ENCODE measurements around the gene SRM.
"Not testable (repeated sequence)": the region's sequence is repeated elsewhere in the genome, so short reads cannot be mapped to it uniquely, and the experiment has no call there.

Gene SRM

DNA sequence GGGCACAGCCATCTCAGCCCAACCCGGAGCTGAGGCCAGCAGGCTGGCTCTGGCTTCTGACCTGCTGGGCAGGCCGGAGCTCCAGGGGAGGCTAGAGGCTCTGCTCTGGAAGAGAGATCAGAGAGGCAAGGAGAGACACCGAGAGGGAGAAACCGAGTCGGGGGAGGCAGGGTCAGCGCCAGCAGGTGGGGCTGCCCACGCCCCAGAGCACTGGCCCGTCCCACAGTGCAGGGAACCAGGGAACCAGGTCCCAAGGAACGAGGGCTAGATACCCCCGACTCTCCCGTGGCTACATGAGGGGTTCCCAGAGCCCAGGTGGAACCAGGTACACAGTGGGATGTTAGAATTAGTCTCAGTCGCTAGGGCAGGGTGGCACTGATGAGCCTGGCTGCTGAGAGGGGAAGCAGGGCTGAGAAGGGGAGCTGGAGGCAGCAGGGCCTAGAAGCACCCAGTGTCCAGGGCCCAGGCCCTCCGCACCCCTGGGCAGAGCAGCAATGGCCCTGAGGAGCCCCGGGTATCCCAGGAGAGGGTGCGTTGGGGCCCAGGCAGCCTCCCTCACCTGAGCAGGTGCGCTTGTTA is 14.9 kb downstream of the SRM start:
- DNase-seq (ENCODE audit: low spot score): no peak

DNA sequence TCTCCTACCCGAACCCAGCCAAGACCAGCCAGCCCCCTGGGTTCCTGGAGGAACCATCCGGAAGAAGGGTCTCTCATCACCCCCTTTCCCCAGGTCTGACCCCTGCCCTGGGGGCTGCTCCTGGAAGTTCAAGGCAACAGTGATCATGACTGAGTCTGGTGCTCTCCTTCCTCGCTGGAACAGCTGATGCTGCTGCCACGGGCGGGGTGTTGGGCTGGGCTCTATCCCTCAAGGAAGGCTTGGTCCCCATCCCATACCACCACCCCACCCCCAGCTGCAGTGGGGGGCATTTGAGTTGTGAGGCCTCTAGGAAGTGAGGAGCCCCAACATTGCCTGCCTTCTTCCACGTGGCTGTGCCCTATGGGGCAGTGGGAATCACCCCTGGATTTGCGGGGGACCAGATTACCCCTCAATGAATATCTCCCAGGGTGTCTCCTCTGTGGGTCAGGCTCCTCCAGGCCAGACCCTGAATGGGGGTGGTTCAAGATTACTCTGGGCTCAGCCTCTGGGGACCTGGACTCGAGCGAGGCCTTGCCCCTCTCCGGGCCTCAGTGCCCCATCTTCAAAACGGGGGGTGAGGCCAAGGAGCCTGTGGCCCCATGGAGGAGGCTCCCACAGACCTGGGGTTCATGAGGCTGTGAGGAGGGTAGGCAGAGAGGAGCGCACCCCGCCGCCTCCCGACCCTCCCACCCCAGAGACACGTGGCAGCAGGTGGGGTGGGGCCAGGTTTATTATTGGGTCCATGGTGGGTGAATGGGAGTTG is 15.6 kb downstream of the SRM start:
- DNase-seq (ENCODE audit: low spot score): no peak

DNA sequence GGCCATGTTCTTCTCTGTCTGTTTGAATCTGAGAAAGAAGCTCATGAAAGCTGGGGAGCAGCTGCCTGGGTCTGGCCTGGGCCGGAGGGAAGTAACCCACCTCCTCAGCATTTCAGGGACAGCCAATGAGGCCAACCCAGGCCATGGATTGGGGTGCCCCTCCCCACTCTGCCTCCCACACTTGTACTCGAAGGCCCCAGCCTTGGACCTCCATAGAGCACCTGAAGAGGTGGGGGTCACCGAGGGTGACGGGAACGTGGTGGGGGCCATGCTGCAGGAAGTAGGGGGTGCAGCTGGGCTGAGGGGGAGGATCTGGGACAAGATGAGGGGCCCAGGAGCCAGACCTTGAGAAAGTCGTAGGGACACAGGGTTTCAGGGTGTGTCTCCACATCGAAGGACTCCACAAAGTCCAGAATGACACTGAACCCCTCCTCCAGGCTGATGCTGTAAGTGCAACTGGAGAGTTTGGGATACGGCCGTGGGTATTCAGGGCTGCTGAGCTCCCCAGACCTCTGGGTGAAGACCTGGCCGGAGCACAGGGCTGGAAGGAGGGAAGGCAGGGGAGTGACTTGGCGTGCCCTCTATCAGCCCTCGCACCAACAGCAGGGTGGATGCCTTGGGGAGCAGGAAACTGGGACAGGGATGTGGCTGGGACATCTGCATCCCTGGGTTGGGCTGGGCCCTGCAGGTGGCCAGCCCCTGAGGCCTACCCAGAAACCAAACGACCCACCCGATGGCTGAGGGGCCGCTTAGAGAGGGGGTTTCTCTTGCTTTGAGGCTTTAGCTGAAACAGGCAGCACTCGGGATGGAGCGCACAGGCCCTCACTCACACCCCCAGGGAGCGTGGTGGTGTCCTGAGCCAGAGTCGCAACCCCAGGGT is 16.6 kb downstream of the SRM start:
- no peak for DNase-seq (ENCODE audit: low spot score)

DNA sequence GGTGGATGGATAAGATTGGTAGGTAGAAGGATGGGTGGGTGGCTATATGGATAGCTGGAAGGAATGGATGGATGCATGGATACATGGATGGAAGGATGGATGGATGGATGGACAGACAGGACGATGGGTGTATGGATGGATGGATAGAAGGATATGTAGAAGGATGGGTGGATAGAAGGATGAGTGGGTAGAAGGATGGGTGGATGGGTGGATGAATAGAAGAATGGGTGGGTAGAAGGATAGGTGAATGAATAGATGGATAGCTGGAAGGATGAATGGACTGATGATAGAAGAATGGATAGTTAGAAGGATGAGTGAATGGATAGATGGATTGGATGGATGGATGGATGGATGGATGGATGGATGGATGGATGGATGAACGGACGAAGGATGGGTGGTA is 17.8 kb downstream of the SRM start:
- no peak for DNase-seq (ENCODE audit: low spot score)

DNA sequence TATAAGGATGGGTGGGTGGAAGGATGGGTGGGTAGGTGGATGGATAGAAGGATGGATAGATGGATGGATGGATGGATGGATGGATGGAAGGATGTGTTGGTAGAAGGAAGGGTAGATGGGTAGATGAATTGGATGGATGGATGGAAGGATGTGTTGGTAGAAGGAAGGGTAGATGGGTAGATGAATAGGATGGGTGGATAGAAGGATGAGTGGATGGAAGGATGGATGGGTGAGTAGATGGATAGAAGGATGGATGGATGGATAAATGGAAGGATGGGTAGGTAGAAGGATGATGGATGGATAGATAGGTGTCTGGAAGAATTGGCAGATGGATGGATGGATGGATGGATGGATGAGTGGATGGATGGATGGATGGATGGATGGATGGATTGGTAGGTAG is 18.8 kb downstream of the SRM start:
- no peak for DNase-seq (ENCODE audit: low spot score)

DNA sequence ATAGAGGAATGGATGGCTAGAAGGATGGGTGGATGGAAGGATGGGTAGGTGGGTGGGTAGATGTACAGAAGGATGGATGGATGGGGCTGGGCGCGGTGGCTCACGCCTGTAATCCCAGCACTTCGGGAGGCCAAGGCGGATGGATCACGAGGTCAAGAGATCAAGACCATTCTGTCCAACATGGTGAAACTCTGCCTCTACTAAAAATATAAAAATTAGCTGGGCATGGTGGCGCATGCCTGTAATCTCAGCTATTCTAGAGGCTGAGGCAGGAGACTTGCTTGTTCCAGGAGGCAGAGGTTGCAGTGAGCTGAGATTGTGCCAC is 19.8 kb downstream of the SRM start:
- DNase-seq (ENCODE audit: low spot score): not testable (repeated sequence)

DNA sequence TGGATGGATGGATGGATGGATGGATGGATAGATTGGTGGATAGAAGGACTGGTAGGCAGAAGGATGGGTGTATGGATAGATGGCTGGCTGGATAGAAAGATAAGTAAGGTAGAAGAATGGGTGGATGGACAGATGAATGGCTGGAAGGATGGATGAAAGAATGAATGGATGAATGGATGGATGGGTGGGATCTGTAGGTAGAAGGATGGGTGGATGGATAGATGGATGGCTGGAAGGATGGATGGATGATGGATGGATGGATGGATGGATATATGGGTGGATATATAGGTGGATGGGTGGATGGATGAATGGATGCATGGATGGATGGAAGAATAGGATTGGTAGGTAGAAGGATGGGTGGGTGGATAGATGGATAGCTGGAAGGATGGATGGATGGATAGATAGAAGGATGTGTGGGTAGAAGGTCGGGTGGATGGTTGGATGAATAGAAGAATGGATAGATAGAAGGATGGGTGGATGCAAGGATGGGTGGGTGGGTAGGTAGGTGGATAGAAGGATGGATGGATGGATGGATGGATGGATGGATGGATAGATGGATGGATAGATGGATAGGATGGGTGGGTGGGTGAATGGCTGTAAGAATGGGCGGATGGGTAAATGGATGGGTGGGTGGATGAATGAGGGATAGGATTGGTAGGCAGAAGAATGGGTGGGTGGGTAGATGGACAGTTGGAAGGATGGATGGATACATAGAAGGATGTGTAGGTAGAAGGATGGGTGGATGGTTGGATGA is 20.3 kb downstream of the SRM start:
- DNase-seq (ENCODE audit: low spot score): no peak

DNA sequence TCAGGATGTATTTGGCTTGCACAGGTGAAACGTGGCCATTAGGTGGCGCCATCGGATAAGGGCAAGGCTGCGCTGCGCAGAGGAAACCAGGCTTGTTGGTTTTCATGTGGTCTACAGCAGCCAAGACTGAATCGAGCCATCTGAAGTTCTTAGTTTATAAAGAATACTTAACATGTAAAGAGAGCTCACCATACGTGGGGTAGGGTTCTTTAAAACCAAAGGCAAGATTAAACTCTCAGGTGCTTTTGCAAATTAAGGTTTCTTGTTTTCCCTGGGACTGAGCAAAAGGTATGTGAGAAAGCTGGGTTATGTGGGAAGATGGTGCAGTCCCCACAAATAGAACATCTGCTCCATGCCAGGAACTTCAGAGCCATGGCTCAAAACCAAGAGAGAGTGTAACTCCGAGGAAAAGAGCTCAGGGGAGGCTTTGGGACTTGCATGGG is 22.1 kb downstream of the SRM start:
- DNase-seq (ENCODE audit: low spot score): peak; percentile 79

DNA sequence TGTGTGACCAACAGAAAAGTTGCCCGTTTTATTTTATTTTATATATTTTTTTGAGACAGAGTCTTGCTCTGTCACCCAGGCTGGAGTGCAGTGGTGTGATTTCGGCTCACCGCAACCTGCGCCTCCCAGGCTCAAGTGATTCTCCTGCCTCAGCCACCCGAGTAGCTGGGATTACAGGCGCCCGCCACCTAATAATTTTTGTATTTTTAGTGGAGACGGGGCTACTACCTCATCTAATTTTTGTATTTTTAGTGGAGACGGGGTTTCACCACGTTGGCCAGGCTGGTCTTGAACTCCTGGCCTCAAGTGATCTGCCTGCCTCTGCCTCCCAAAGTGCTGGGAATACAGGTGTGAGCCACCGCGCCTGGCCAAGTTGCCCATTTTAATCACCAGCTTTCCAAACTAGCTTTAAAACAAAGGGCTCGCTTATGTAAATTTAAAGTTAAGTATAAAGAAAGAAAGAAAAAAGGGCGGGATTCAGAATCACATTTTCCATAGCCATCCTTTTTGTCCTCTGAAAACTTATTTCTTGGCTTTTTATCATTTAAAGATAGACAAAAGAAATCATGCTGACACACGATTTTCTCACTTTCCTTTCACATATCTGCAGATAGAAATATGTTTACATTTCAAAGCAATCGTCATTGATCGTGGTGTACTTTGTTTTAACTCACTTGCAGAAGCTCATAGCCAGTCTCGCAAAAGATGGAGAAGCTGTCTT is 22.6 kb downstream of the SRM start:
- not testable (repeated sequence) for DNase-seq (ENCODE audit: low spot score)

DNA sequence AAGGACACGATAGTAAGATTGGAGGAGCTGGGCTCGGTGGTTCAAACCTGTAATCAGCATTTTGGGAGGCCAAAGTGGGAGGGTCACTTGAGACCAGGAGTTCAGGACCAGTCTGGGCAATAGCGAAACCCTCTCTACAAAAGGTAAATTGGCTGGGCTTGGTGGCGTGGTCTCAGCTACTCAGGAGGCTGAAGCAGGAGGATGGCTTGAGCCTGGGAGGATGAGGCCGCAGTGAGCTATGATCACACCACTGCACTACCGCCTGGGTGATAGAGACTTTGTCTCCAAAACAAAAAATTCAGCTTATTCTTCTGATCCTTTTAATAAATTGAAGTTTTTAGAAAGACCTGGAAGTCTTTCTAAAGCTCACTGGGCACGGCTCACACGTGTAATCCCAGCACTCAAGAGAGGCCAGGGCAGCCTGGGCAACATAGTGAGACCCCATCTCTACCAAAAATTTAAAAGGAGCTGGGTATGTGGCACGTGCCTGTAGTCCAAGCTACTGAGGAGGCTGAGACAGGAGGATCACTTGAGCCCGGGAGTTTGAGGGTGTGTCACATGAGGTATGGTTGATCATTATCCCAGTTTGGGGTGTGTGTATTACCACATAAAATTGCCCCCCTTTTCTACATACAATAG is 28.1 kb downstream of the SRM start:
- DNase-seq (ENCODE audit: low spot score): no peak

DNA sequence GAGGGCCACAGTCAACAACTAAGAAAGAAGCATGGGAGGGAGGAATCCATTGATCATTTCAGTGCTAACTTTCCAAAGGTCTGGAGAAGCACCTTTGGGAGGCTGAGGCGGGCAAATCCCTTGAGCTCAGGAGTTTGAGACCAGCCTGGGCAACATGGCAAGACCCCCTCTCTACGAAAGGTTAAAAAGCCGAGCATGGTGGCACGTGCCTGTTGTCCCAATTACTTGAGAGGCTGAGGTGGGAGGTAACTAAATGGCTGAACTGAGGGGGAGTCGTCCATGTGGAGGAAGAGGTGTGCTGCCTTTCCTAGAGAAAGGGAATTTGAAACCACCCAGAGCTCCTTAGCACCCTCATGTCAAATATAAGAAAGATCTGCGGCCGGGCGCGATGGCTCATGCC is 29.0 kb downstream of the SRM start:
- no peak for DNase-seq (ENCODE audit: low spot score)

DNA sequence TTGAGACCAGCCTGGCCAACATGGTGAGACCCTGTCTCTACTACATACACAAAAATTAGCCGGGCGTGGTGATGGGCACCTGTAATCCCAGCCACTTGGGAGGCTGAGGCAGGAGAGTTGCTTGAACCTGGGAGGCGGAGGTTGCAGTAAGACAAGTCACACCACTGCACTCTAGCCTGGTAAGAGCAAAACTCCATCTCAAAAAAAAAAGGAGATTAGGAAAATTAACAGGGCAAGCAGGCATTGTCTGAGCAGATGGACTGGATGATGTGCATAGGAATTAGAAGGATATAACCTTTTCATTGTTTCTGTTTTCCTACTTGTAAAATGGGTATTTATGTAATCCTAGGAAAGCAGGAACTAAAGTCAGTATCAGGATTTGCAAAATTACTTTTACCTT is 31.8 kb downstream of the SRM start:
- no peak for DNase-seq (ENCODE audit: low spot score)

DNA sequence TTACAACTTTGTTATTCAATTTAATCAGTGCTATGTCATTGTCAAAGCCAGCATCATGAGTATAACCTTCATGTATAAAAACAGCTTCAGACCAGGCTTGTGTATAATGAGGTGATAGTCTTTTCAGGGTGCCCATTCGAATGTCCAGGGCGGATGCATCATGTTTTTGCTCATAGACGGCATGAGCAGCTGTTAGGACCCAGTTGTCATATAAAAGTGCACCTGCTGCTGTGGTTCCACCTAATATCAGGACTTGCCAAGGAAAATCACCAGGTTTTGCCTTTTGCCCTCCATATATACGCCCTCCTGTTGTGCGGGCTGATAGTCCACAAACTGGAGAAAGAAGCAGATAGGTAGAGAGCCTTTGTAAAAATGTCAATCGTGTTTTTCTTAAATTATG is 32.5 kb downstream of the SRM start:
- DNase-seq (ENCODE audit: low spot score): no peak

DNA sequence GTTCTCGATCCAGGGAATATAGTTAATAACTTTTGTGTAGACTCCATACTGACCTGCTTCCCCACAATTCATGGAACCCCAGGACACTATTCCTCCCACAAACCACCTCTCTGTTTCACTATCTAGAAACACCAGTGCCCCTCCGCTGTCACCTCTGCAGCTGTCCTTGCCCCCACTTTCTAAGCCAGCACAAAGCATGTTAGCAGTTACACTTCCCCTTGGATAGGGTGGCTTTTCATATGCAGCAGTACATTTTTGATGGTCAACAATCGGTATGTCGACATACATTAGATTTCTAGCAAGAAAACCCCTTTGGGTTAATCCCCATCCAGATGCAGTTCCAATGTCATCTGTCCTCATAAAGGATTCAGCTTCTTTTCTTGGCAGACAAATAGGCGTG is 32.9 kb downstream of the SRM start:
- DNase-seq (ENCODE audit: low spot score): no peak

DNA sequence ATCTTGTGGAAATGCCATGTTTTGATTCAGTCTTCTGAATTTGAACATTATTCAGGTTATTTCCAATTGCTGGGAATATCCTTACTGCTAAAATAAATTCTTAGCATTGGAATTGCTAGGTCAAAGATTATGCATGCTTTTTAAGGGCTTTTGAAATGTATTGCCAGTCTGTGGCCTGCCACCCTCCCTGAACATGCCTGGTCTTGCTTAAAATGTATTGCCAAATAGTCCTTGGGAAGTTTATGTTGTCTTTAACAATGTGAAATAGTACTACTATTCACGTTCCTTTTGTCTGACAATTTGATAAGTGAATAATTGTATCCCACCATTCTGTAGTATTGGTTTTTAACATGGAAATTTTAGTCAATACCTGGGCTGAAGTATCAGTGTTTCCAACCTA is 33.8 kb downstream of the SRM start:
- no peak for DNase-seq (ENCODE audit: low spot score)

DNA sequence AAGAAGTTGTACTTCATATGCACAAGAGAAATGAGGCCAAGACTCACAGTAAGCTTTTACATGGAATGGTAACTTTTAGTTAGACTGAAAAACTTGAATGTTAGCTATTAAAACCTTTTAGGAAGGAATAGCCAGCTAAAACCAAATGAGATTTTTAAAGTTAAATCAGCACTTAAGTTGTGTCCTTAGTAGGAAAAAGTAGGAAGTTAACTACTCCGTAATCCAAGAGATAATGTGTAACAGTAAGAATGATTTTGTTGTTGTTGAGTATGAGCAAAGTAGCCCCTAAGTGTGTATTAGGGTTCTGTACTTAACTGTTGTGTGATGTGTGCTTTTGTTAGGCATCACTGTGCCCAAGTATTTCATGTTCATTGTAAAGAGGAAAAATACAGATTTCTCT is 34.2 kb downstream of the SRM start:
- DNase-seq (ENCODE audit: low spot score): no peak

DNA sequence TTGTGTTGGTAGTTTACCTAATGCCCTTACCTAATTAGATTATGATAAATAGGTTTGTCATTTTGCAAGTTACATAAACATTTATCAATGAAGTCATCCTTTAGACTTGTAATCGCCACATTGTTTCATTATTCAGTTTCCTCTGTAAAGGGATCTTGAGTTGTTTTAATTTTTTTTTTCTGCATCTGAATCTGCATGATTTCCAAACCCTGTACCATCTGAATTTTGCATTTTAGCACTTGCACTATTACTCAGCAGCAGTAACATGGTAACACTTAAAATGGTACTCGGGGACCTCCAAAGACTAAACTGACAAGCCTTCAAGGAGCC is 35.0 kb downstream of the SRM start:
- DNase-seq (ENCODE audit: low spot score): no peak

DNA sequence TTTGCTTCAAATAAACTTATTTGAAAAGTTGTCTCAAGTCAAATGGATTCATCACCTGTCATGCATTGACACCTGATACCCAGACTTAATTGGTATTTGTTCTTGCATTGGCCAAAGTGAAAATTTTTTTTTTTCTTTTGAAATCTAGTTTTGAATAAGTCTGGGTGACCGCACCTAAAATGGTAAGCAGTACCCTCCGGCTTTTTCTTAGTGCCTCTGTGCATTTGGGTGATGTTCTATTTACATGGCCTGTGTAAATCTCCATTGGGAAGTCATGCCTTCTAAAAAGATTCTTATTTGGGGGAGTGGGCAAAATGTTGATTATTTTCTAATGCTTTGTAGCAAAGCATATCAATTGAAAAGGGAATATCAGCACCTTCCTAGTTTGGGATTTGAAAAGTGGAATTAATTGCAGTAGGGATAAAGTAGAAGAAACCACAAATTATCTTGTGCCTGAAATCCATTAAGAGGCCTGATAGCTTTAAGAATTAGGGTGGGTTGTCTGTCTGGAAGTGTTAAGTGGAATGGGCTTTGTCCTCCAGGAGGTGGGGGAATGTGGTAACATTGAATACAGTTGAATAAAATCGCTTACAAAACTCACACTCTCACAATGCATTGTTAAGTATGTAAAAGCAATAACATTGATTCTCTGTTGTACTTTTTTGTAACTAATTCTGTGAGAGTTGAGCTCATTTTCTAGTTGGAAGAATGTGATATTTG is 35.5 kb downstream of the SRM start:
- DNase-seq (ENCODE audit: low spot score): no peak

DNA sequence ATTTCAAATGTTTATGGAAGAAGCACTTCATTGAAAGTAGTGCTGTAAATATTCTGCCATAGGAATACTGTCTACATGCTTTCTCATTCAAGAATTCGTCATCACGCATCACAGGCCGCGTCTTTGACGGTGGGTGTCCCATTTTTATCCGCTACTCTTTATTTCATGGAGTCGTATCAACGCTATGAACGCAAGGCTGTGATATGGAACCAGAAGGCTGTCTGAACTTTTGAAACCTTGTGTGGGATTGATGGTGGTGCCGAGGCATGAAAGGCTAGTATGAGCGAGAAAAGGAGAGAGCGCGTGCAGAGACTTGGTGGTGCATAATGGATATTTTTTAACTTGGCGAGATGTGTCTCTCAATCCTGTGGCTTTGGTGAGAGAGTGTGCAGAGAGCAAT is 36.6 kb downstream of the SRM start:
- DNase-seq (ENCODE audit: low spot score): no peak

DNA sequence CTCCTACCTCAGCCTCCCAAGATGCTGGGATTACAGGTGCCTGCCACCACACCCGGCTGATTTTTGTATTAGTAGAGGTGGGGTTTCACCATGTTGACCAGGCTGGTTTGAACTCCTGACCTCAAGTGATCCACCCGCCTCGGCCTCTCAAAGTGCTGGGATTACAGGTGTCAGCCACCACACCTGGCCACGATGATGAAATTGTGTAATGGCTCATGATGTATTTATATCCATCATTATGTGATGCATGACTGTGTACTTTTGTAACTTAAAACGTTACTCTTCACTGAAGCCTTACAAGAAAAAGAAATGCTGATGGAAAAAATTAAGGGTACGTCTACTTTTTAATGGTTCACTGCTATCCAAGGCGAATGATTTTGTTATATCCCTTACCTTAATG is 39.8 kb downstream of the SRM start:
- no peak for DNase-seq (ENCODE audit: low spot score)

DNA sequence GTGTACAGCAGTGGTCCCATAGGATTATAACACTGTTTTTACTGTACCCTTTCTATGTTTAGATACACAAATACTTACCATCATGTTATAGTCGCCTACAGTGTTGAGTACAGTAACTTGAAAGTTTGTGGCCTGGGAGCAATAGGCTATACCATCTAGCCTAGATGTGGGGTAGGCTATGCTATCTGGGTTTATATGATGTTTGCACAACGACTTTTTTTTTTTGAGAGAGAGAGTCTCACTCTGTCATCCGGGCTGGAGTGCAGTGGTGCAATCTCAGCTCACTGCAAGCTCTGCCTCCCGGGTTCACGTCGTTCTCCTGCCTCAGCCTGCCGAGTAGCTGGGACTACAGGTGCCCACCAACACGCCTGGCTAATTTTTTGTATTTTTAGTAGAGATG is 40.5 kb downstream of the SRM start:
- DNase-seq (ENCODE audit: low spot score): not testable (repeated sequence)

All from kidney tubule cell (primary cell).